H7 (cell line): ENCODE results near the gene CADM2. TPM values are rescaled to one million over a fixed set of nuclear protein-coding genes. Genes with fewer than 3 reads are reported as not detected.

Experiments
- DNase-seq: peaks from one replicate; pipeline ENCODE4 v3.0.0; 2012
- H3K27me3 ChIP-seq: 2 replicates; pipeline ENCODE4 v1.6.0; 2011; ENCODE audit warnings: mild to moderate bottlenecking, low read length; ENCODE audit not compliant: control insufficient read depth, insufficient read depth
- H3K36me3 ChIP-seq: replicated peaks from 2 replicates; pipeline ENCODE4 v1.5.1; 2011; ENCODE audit warnings: low read length; ENCODE audit not compliant: control insufficient read depth, insufficient read depth
- H3K4me3 ChIP-seq: 2 replicates; pipeline ENCODE4 v1.5.1; 2011; ENCODE audit warnings: low read depth, mild to moderate bottlenecking, control low read depth, low read length, moderate library complexity; ENCODE audit not compliant: insufficient read depth
- total RNA-seq: library from RNA; depleted of rRNA; stranded (reverse); fragments of >200 nt; shearing (Covaris generic); gene quantifications from 2 replicates; pipeline ENCODE4 v1.2.3, GENCODE V29; 2014

CADM2 gene
- total RNA-seq, 1 experiment from 2014 or later = 2.7 TPM

- no peak for DNase-seq
- H3K4me3 ChIP-seq = no peak overlapping the region
- no peaks in the 10 kb centered on the region for H3K27me3 ChIP-seq
- H3K36me3 ChIP-seq = no peaks in the 10 kb centered on the region
Observed at GRCh38 chr3:85875589-85875988, 916.8 kb downstream of the CADM2 start.

- H3K27me3 ChIP-seq = no peaks in the 10 kb centered on the region
Observed at GRCh38 chr3:85877631-85878030, 918.8 kb downstream of the CADM2 start.

GRCh38 chr3:85881833-85882393 lies 923.1 kb downstream of the CADM2 start:
- DNase-seq = no peak
- H3K4me3 ChIP-seq = no peak overlapping the region
- no peaks in the 10 kb centered on the region for H3K36me3 ChIP-seq
- H3K27me3 ChIP-seq = no peaks in the 10 kb centered on the region

More at GRCh38 chr3:85877631-85878030, 918.8 kb downstream of the CADM2 start:
- Histone ChIP-seq H3K4me3 (no peak overlapping the region), H3K36me3 (no peaks in the 10 kb centered on the region)
- no peak for DNase-seq

- Histone ChIP-seq H3K4me3 (no peak overlapping the region), H3K36me3 (no peaks in the 10 kb centered on the region), H3K27me3 (no peaks in the 10 kb centered on the region)
- peak; percentile 5 for DNase-seq
Observed at GRCh38 chr3:85890043-85890555, 931.3 kb downstream of the CADM2 start.

GRCh38 chr3:85903434-85903833 lies 944.6 kb downstream of the CADM2 start:
- Histone ChIP-seq H3K36me3 (no peaks in the 10 kb centered on the region), H3K27me3 (no peaks in the 10 kb centered on the region), H3K4me3 (no peak overlapping the region)
- no peak for DNase-seq

GRCh38 chr3:85912980-85913379 lies 954.2 kb downstream of the CADM2 start:
- no peak for DNase-seq

GRCh38 chr3:85922374-85922773 lies 963.6 kb downstream of the CADM2 start:
- Histone ChIP-seq H3K36me3 (no peaks in the 10 kb centered on the region), H3K27me3 (no peaks in the 10 kb centered on the region), H3K4me3 (no peak overlapping the region)
- no peak for DNase-seq

More at GRCh38 chr3:85912980-85913379, 954.2 kb downstream of the CADM2 start:
- H3K36me3 ChIP-seq = no peaks in the 10 kb centered on the region
- H3K4me3 ChIP-seq = no peak overlapping the region
- H3K27me3 ChIP-seq = no peaks in the 10 kb centered on the region

GRCh38 chr3:85930718-85931117 lies 971.9 kb downstream of the CADM2 start:
- Histone ChIP-seq H3K27me3 (no peaks in the 10 kb centered on the region), H3K4me3 (no peak overlapping the region), H3K36me3 (no peaks in the 10 kb centered on the region)
- no peak for DNase-seq

GRCh38 chr3:85933326-85933725 lies 974.5 kb downstream of the CADM2 start:
- no peak for DNase-seq
- no peak overlapping the region for H3K4me3 ChIP-seq
- H3K27me3 ChIP-seq = no peaks in the 10 kb centered on the region
- no peaks in the 10 kb centered on the region for H3K36me3 ChIP-seq

- no peak for DNase-seq
- H3K4me3 ChIP-seq = no peak overlapping the region
Observed at GRCh38 chr3:85935171-85935570, 976.4 kb downstream of the CADM2 start.

GRCh38 chr3:85939074-85939482 lies 980.3 kb downstream of the CADM2 start:
- Histone ChIP-seq H3K27me3 (no peaks in the 10 kb centered on the region), H3K4me3 (no peak overlapping the region), H3K36me3 (no peaks in the 10 kb centered on the region)
- DNase-seq = no peak

More at GRCh38 chr3:85935171-85935570, 976.4 kb downstream of the CADM2 start:
- Histone ChIP-seq H3K27me3 (no peaks in the 10 kb centered on the region), H3K36me3 (no peaks in the 10 kb centered on the region)

GRCh38 chr3:85950435-85950834 lies 991.6 kb downstream of the CADM2 start:
- no peaks in the 10 kb centered on the region for H3K36me3 ChIP-seq
- no peak for DNase-seq
- no peak overlapping the region for H3K4me3 ChIP-seq
- H3K27me3 ChIP-seq = no peaks in the 10 kb centered on the region

GRCh38 chr3:85960793-85961192 lies 1002.0 kb downstream of the CADM2 start:
- H3K36me3 ChIP-seq = no peaks in the 10 kb centered on the region
- no peak for DNase-seq
- no peak overlapping the region for H3K4me3 ChIP-seq

GRCh38 chr3:85977615-85978338 lies 1019.0 kb downstream of the CADM2 start:
- no peak for DNase-seq
- Histone ChIP-seq H3K36me3 (no peaks in the 10 kb centered on the region), H3K4me3 (no peak overlapping the region), H3K27me3 (no peaks in the 10 kb centered on the region)

More at GRCh38 chr3:85960793-85961192, 1002.0 kb downstream of the CADM2 start:
- no peaks in the 10 kb centered on the region for H3K27me3 ChIP-seq

- no peak overlapping the region for H3K4me3 ChIP-seq
- H3K36me3 ChIP-seq = no peaks in the 10 kb centered on the region
- no peaks in the 10 kb centered on the region for H3K27me3 ChIP-seq
- no peak for DNase-seq
Observed at GRCh38 chr3:85979034-85979433, 1020.2 kb downstream of the CADM2 start.
